AG04449 (cell line): Measurements from ENCODE around the gene TTLL10.

Source experiments
- CTCF ChIA-PET: fragments of 350-600 bp; formaldehyde crosslinking; extraction: SDS; loops from one replicate; lab custom pipeline; 2021; ENCODE audit warnings: antibody characterized with exemption; lab: Yijun Ruan, JAX
- POLR2A ChIA-PET: fragments of 400-600, 350-600 bp; formaldehyde crosslinking; extraction: SDS; loops from one replicate; lab custom pipeline; 2020; ENCODE audit warnings: antibody characterized with exemption, inconsistent platforms; lab: Yijun Ruan, JAX
- DNase-seq: peaks from one replicate; pipeline ENCODE4 v3.0.0-alpha.2; 2010; ENCODE audit warnings: low read depth, low spot score
- H3K4me3 ChIP-seq: 2 replicates; pipeline ENCODE4 v1.5.1; 2011; ENCODE audit warnings: low read depth, mild to moderate bottlenecking, control low read depth, low read length
- CTCF ChIP-seq: IDR thresholded peaks from one replicate; pipeline ENCODE4 v1.5.1; 2011; ENCODE audit warnings: mild to moderate bottlenecking, moderate library complexity, low read length, control low read depth, inconsistent platforms; ENCODE audit not compliant: insufficient read depth; ENCODE audit errors: missing control alignments

The TTLL10 gene

GRCh38 chr1:1203561-1204424 lies 30.1 kb downstream of the TTLL10 start:
- no peak for TF ChIP-seq CTCF
- ChIA-PET POLR2A (no interaction called here), CTCF (interaction anchor here (1.5 kb wide), 1 partner anchor 81 kb away, joined by 3 read pairs; no protein-coding TSS in a partner anchor)
- no peak overlapping the region for H3K4me3 ChIP-seq
- no peak for DNase-seq

- CTCF ChIA-PET, result no interaction called here
- TF ChIP-seq CTCF, result no peak
- H3K4me3 ChIP-seq, result no peak overlapping the region
- DNase-seq, result no peak
- POLR2A ChIA-PET, result no interaction called here
Measured at GRCh38 chr1:1204425-1204920, 30.8 kb downstream of the TTLL10 start.

- POLR2A ChIA-PET, result no interaction called here
- no peak for DNase-seq
- CTCF ChIA-PET, result no interaction called here
- no peak for TF ChIP-seq CTCF
- no peak overlapping the region for H3K4me3 ChIP-seq
Measured at GRCh38 chr1:1204998-1205768, 31.5 kb downstream of the TTLL10 start.

- CTCF ChIA-PET, result no interaction called here
- H3K4me3 ChIP-seq, result no peak overlapping the region
- no peak for TF ChIP-seq CTCF
- POLR2A ChIA-PET, result no interaction called here
- DNase-seq, result no peak
Measured at GRCh38 chr1:1205769-1206375, 32.2 kb downstream of the TTLL10 start.

GRCh38 chr1:1206376-1206965 lies 32.8 kb downstream of the TTLL10 start, which contains the start of gene TNFRSF18:
Gene TNFRSF18, minus strand, starts transcription at chr1:1206592. Its CDS starts 21 bp downstream, at chr1:1206571.
- ChIA-PET POLR2A (no interaction called here), CTCF (interaction anchor here (1.6 kb wide), 1 partner anchor 84 kb away, joined by 3 read pairs; no protein-coding TSS in a partner anchor)
- H3K4me3 ChIP-seq, result no peak within 1 kb of the TSS; the same call in 1 of the 2 replicates
- no peak for DNase-seq
- no peak for TF ChIP-seq CTCF
